Left lobe of liver (tissue), 2 donors: Measurements from ENCODE around the gene OR51D1. TPM values are rescaled to one million over a fixed set of nuclear protein-coding genes. Genes with fewer than 3 reads are reported as not detected.

Source experiments
- ATAC-seq: fragments of 200-7000 bp; cut with Tn5 transposase; one replicate; pipeline ENCODE4 v1.9.1; 2020; ENCODE audit warnings: mild to moderate bottlenecking, moderate library complexity
- DNase-seq: peaks from one replicate; pipeline ENCODE4 v3.0.0-alpha.2; 2020; ENCODE audit warnings: low spot score
- total RNA-seq: library from RNA; stranded (reverse); gene quantifications from one replicate; pipeline ENCODE4 v1.2.1, GENCODE V29; 2021
- donor health status: DM: no; HTN: no; CAD: no; lungs with moderate emphysema.
- donor health status: DM: no; HTN: yes; CAD: no.

Gene OR51D1
- not detected for total RNA-seq

GRCh38 chr11:4636962-4637661 lies at the start of gene OR51D1:
TSS of gene OR51D1 (plus strand) at chr11:4637477. CDS start at chr11:4639791, 2,314 bp downstream.
- ATAC-seq, result peak; percentile 99
- DNase-seq, result peak; percentile 66

DNA sequence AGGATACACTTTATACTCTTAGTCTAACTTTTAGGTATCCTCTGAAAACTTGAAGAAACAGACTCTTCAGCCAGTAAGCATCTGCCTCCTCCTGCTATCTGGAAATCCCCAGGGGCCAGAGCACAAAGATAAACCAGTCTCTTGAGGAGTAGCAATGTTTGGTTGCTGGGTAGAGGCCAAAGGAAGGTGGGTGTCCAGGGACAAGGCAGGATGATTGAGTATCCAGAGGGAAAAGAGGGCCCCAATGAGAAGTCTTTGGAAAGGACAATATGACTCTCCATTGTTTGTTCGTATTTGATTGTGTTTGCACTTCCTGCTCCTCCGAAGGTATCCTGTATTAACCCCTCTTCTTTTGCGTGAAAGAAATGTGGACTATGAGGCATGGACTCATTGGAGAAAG lies 48.3 kb upstream of the OR51D1 start:
- ATAC-seq (no peak), DNase-seq (no peak)

- ATAC-seq, result no peak
Measured at GRCh38 chr11:4593739-4594138, 43.5 kb upstream of the OR51D1 start, which contains the start of gene OR52I1. TSS of gene OR52I1 (plus strand) at chr11:4594039. CDS start at chr11:4594039, 0 bp downstream.

DNA sequence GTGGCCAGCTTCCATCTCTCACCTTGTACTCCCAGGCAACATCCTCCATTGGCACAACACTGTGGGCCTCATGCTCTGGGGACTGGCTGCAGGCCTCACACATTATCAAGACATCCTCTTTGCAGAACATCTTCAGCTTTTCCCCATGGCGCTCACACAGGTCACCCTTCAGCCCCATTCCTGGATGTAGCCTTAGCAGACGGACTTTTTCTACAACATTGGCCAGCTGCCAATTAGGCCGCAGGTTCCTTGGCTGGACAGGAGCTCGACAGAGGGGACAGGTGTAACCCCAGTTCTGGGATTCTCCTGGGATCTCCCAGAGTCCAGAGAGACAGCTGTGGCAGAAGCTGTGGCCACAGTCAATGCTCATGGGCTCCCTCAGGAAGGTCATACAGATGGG lies 32.2 kb upstream of the OR51D1 start:
- ATAC-seq, result no peak
- DNase-seq, result no peak

More at GRCh38 chr11:4593739-4594138, 43.5 kb upstream of the OR51D1 start, which contains the start of gene OR52I1:
- no peak for DNase-seq

DNA sequence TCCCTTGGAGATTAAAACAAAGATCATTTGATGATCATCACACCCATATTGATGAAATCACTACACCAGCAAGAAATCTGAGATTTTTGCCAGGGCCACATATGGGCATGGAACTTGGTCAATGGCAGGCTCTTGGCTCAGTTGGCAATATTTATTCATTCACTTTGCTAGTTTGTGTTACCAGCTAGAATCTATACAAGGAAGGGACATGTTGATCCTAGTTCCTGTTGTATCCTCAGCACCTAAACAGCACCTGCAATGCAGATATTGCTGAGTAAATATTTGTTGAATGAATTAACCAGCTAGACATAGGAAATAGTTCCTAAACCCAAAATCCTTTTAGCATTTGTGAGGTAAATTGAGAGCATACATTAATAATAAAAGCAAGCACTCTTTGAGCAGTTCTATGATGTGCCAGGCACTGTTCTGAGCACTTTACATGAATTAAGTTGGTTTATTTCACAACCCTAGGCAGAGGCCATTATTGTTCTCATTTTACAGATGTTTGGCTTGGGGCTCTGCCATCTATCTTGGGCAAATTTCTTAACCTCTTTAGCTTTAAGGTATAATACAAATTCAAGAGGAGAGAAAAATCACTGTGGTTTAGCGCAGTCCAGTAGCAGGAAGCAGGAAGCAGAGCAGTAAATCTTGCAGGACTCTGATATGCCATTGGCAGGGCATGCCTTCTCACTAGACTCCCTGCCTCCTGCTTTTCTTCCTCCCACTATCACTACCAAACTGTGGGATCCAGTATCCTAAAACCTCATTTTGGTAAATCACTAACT lies 30.9 kb upstream of the OR51D1 start:
- DNase-seq, result no peak

GRCh38 chr11:4607096-4607495 lies 30.2 kb upstream of the OR51D1 start:
- DNase-seq (no peak), ATAC-seq (no peak)

More for the DNA sequence above, 30.9 kb upstream of the OR51D1 start:
- ATAC-seq, result no peak

GRCh38 chr11:4607781-4608666 lies 29.3 kb upstream of the OR51D1 start, which contains the start of gene TRIM68:
TSS of gene TRIM68 (minus strand) at chr11:4608231. CDS start at chr11:4605504, 2,727 bp downstream.
- DNase-seq (peak; percentile 98), ATAC-seq (peak; percentile 98)

- DNase-seq, result no peak
- no peak for ATAC-seq
Measured at GRCh38 chr11:4610258-4610935, 26.9 kb upstream of the OR51D1 start.

DNA sequence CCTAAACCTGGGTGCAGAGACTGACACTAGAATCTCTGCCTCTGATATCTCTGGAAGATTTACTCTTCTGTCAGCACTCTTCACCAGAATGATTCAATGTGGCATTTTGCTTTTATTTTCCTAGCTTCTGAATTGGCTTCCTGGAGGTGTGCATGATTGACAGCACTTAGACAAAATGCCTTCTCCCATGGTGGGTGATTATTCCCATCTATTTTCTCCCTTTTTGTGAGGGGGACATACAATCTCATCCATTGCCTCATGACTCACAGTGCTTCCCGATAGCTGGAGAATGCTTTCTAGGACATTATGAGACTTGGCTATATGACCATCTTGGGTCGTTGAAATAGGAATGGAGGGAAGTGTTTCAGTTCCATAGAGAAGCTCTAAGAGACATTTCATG lies 25.3 kb upstream of the OR51D1 start:
- DNase-seq (no peak), ATAC-seq (no peak)

GRCh38 chr11:4615856-4616444 lies 21.3 kb upstream of the OR51D1 start:
- ATAC-seq (no peak), DNase-seq (no peak)

- ATAC-seq, result no peak
- no peak for DNase-seq
Measured at GRCh38 chr11:4619514-4619913, 17.8 kb upstream of the OR51D1 start.

DNA sequence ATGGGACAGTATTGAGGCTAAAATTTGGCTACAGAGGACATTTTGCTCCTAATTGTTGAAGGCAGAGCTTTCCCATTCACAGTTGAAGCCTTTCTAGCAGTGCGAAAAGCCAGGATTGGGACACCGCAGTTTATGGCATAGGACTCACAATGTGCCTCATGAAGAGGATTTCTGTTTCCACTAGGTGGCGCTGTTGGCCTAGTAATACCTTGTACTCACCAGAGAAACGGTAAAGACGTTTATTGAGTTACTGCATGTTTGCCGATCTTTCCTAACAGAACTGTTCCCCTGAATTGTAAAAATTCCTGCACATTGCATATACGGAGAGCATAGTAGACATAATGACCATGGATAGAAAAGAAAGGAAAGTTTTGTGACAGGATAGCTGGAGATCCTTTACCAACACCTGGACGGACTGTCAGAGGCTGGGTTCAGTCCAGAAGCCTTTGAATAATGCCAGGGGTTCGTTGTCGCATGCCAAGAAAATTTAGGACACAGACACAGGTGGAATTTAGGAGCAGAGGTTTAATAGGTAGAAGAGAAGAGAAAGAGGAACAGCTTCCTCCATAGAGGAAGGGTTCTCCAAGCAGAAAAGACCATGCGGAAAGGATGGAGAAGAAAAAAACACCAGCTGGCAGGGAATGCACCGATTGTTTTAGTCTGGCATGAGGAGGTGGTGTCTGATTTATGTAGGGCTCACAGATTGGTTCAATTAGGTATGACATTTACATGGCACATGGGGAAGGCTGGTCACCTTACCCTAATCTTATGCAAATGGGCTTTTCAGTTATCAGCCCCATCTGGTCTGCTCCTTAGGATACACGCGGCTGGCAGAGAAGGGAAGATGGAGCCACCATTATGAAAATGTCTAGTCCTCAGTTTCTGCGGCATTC lies 10.8 kb upstream of the OR51D1 start:
- ATAC-seq (peak; percentile 87), DNase-seq (peak; percentile 53)

- no peak for DNase-seq
- no peak for ATAC-seq
Measured at GRCh38 chr11:4636136-4636535, 1.1 kb upstream of the OR51D1 start.

DNA sequence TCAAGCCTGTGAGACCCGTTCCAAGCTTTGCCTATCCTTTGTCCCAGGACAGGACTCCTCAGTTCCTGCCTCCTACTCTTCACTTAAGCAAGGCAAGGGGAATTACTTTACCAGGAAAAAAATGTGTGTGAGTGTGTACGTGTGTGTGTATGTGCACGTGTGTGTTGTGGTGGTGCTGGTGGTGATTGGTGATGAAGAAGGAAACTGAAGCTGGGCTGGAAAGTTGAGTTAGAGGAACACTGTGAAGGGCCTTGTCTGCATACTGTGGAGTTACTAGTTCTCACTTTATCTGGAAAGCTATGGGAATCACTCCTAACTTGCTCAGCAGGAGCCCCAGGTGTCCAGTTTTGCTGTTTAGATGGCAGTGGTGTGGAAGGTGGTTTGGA lies 378 bp downstream of the OR51D1 start:
- DNase-seq (no peak), ATAC-seq (no peak)

- no peak for DNase-seq
- no peak for ATAC-seq
Measured at GRCh38 chr11:4639931-4640330, 2.7 kb downstream of the OR51D1 start.

DNA sequence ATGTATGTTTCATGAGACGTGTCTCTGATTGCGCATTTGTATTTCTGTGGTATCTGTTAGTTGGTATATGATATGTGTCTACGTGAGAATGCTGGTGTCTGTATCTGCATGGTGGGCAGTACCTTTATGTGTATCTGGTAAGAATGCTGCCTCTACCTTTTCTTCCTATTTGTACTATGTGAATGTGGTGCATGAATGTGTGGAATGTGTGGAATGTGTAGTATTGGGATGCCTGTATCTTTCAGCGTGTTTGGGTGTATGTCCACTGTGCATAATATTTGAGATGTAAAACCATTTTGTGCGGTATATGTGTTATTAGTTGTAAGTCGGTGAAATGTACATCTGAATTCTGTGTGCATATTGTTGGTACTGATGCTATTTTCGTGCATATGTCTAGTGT lies 4.2 kb downstream of the OR51D1 start:
- ATAC-seq, result no peak
- no peak for DNase-seq

- no peak for ATAC-seq
- no peak for DNase-seq
Measured at GRCh38 chr11:4642043-4642442, 4.8 kb downstream of the OR51D1 start.

- DNase-seq (no peak), ATAC-seq (no peak)
Measured at GRCh38 chr11:4643076-4643475, 5.8 kb downstream of the OR51D1 start.

GRCh38 chr11:4643682-4644081 lies 6.4 kb downstream of the OR51D1 start, which contains the start of gene OR51E1:
TSS of gene OR51E1 (plus strand) at chr11:4643982. CDS start at chr11:4652527, 8,545 bp downstream.
- ATAC-seq, result no peak

More at GRCh38 chr11:4643682-4644081, 6.4 kb downstream of the OR51D1 start, which contains the start of gene OR51E1:
- no peak for DNase-seq
